GM18873 (cell line): ENCODE data around the gene CYP4F22.
"Not testable (repeated sequence)": the region's sequence is repeated elsewhere in the genome, so short reads cannot be mapped to it uniquely, and the experiment has no call there.

Experiments used
- ATAC-seq: cut with Tn5 transposase; IDR thresholded peaks from one replicate; pipeline ENCODE4 v1.9.1; 2021; ENCODE audit warnings: mild to moderate bottlenecking, moderate library complexity, moderate number of reproducible peaks; ENCODE audit not compliant: unreplicated experiment, low FRiP score

Gene CYP4F22

GRCh38 chr19:15488489-15489226 is 19.7 kb upstream of the CYP4F22 start:
- ATAC-seq = no peak

GRCh38 chr19:15495151-15495550 is 13.2 kb upstream of the CYP4F22 start:
- ATAC-seq = no peak

- ATAC-seq = no peak
These were observed 10.0 kb upstream of the CYP4F22 start for GRCh38 chr19:15498156-15498858.

- no peak for ATAC-seq
These were observed 9.4 kb upstream of the CYP4F22 start for GRCh38 chr19:15498910-15499309.

GRCh38 chr19:15501596-15501995 is 6.7 kb upstream of the CYP4F22 start:
- no peak for ATAC-seq

- ATAC-seq = no peak
These were observed 6.1 kb upstream of the CYP4F22 start for GRCh38 chr19:15502264-15502663.

GRCh38 chr19:15506074-15506571 is 2.2 kb upstream of the CYP4F22 start:
- no peak for ATAC-seq

- no peak for ATAC-seq
These were observed 974 bp upstream of the CYP4F22 start for GRCh38 chr19:15507068-15508034.

- no peak for ATAC-seq
These were observed 3.5 kb downstream of the CYP4F22 start for GRCh38 chr19:15511671-15512424.

GRCh38 chr19:15515227-15515625 is 6.9 kb downstream of the CYP4F22 start:
- not testable (repeated sequence) for ATAC-seq

- no peak for ATAC-seq
These were observed 8.0 kb downstream of the CYP4F22 start for GRCh38 chr19:15516363-15516762.

- ATAC-seq = no peak
These were observed 9.5 kb downstream of the CYP4F22 start for GRCh38 chr19:15517778-15518177.

GRCh38 chr19:15519433-15519976 is 11.2 kb downstream of the CYP4F22 start:
- ATAC-seq = no peak

GRCh38 chr19:15524781-15525180 is 16.5 kb downstream of the CYP4F22 start:
- no peak for ATAC-seq

GRCh38 chr19:15525291-15525690 is 17.0 kb downstream of the CYP4F22 start:
- ATAC-seq = no peak

GRCh38 chr19:15526408-15526807 is 18.1 kb downstream of the CYP4F22 start:
- no peak for ATAC-seq

GRCh38 chr19:15527705-15528104 is 19.4 kb downstream of the CYP4F22 start:
- no peak for ATAC-seq

GRCh38 chr19:15529774-15530372 is 21.5 kb downstream of the CYP4F22 start:
- ATAC-seq = no peak

GRCh38 chr19:15532779-15533521 is 24.6 kb downstream of the CYP4F22 start:
- no peak for ATAC-seq
